Body of pancreas (tissue), 4 donors: ENCODE results near the gene OR2A12. TPM values are rescaled to one million over a fixed set of nuclear protein-coding genes. Genes with fewer than 3 reads are reported as not detected.

ENCODE experiments used
- ATAC-seq: fragments of 150-250 bp; one replicate; pipeline ENCODE4 v1.9.1; 2016
- DNase-seq, 4 donors: peaks; one replicate each; pipeline ENCODE4 v3.0.0-alpha.2; 2019
- H3K27ac ChIP-seq, 4 donors: fragments of 200-600 bp; sonication (generic); 1 replicate in 3 of 4; 2 replicates in 1 of 4; pipeline versions ENCODE4 v1.5.1 to v1.6.1; 2016 to 2019; ENCODE audit warnings: mild to moderate bottlenecking in 1 of 4, mixed read lengths in 1 of 4, moderate library complexity in 1 of 4
- H3K27me3 ChIP-seq, 2 donors: fragments of 200-600 bp; sonication (generic); one replicate each; pipeline ENCODE4 v1.6.0; 2016; ENCODE audit warnings: mild to moderate bottlenecking in 1 of 2
- H3K36me3 ChIP-seq, 2 donors: fragments of 200-600 bp; sonication (generic); replicated peaks in 1 of 2; 2 replicates each; pipeline ENCODE4 v1.5.1; 2016; ENCODE audit warnings: low read depth in 2 of 2; ENCODE audit not compliant: insufficient read depth in 1 of 2
- H3K4me1 ChIP-seq: fragments of 200-600 bp; sonication (generic); one replicate; pipeline ENCODE4 v1.6.0; 2016
- H3K4me3 ChIP-seq, 2 donors: fragments of 200-600 bp; sonication (generic); 1 replicate in 1 of 2; 2 replicates in 1 of 2; pipeline ENCODE4 v1.5.1; 2016 to 2019
- H3K9me3 ChIP-seq, 3 donors: fragments of 200-600 bp; sonication (generic); 1 replicate in 2 of 3; 2 replicates in 1 of 3; pipeline ENCODE4 v1.5.1; 2016
- POLR2A ChIP-seq, 3 donors: fragments of 450-650 bp; IDR thresholded peaks; one replicate each; pipeline ENCODE4 v1.6.1; 2016; ENCODE audit warnings: antibody characterized with exemption in 3 of 3, mild to moderate bottlenecking in 2 of 3
- WGBS, 2 donors: methylation state at CpG; one replicate each; pipeline ENCODE4 v1.1.5; 2017; 5-methylcytosine and 5-hydroxymethylcytosine counted together
- intact Hi-C: fragments of 100-400 bp; cut with DNase I; formaldehyde crosslinking; loops from one replicate; pipeline ENCODE4 v1.15.1; 2023
- total RNA-seq, 2 donors: library from RNA; depleted of rRNA; stranded (reverse); fragments of >200 nt; gene quantifications; one replicate each; pipeline ENCODE4 v1.1.0, GENCODE V29; 2016
- TF ChIP-seq, protein P1 (sequence below), 7 experiments: fragments of 450-650 bp in 4 of 7; fragments of 200-600 bp in 3 of 7; sonication (generic) in 3 of 7; IDR thresholded peaks; one replicate each; pipeline ENCODE4 v1.5.1; 2016 to 2019; ENCODE audit warnings: antibody characterized with exemption in 7 of 7

Gene OR2A12
- total RNA-seq, 2 donors from 2014 or later: not detected

DNA sequence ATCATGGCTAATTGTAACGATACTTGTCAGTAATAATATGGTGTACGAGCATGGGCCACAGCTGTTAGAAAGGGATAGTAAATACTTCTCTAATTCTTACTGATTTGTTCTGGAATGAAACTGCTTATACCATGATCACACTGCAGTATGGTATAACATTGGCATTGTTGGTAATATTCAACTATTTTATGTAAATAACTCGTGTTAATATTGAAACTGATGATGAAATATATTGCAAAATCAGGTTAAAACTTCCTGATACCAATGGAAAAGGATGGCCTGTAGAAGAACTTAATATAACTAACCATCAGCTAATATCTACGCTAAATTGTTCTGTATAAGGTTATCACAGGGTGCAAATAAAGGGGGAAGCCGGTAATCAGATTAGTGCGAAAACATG is 47.2 kb downstream of the OR2A12 start:
- no peaks in the 10 kb centered on the region for H3K4me1 ChIP-seq
- no peak overlapping the region for H3K4me3 ChIP-seq
- intact Hi-C loops: no loop called here
- ATAC-seq (no peak), DNase-seq (no peak)
- no peaks in the 10 kb centered on the region for H3K9me3 ChIP-seq
- no peaks in the 10 kb centered on the region for H3K36me3 ChIP-seq
- H3K27ac ChIP-seq: no peak overlapping the region
- TF ChIP-seq, protein P1, sequence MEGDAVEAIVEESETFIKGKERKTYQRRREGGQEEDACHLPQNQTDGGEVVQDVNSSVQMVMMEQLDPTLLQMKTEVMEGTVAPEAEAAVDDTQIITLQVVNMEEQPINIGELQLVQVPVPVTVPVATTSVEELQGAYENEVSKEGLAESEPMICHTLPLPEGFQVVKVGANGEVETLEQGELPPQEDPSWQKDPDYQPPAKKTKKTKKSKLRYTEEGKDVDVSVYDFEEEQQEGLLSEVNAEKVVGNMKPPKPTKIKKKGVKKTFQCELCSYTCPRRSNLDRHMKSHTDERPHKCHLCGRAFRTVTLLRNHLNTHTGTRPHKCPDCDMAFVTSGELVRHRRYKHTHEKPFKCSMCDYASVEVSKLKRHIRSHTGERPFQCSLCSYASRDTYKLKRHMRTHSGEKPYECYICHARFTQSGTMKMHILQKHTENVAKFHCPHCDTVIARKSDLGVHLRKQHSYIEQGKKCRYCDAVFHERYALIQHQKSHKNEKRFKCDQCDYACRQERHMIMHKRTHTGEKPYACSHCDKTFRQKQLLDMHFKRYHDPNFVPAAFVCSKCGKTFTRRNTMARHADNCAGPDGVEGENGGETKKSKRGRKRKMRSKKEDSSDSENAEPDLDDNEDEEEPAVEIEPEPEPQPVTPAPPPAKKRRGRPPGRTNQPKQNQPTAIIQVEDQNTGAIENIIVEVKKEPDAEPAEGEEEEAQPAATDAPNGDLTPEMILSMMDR (IDR thresholded peaks at IDR 0.05): no peak
- TF ChIP-seq POLR2A (IDR thresholded peaks at IDR 0.05): no peak
- no peaks in the 10 kb centered on the region for H3K27me3 ChIP-seq
- 78 to 91% methylated on average over 6 of the region's 6 CpGs for WGBS, 2 donors

DNA sequence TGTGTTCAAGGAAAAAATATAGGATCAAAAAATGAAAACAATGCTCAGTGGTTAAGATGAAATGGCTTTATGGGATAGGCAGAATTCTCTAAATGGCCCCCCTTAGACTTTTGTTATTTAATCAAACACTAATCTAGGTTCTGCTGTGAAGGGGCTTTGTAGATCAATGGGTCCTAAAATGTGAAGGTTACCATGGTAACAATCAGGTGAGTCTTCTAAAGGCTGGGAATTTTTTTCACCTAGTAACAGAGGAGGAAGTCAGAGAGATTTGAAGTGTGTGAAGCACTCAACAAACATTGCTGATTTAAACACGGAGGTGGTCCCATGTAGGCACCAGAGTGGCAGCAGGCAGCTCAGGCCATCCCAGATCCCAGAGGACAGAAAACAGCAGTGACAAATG is 48.0 kb downstream of the OR2A12 start:
- TF ChIP-seq, protein P1 (IDR thresholded peaks at IDR 0.05): no peak
- no peak for TF ChIP-seq POLR2A (IDR thresholded peaks at IDR 0.05)
- no peaks in the 10 kb centered on the region for H3K36me3 ChIP-seq
- no peak for ATAC-seq
- DNase-seq: no peak
- no peaks in the 10 kb centered on the region for H3K27me3 ChIP-seq
- WGBS, 2 donors: 55 to 56% methylated on average over 1 of the region's 1 CpG
- H3K4me3 ChIP-seq: no peak overlapping the region
- no peaks in the 10 kb centered on the region for H3K9me3 ChIP-seq
- H3K4me1 ChIP-seq: no peaks in the 10 kb centered on the region
- intact Hi-C loops: no loop called here
- no peak overlapping the region for H3K27ac ChIP-seq

DNA sequence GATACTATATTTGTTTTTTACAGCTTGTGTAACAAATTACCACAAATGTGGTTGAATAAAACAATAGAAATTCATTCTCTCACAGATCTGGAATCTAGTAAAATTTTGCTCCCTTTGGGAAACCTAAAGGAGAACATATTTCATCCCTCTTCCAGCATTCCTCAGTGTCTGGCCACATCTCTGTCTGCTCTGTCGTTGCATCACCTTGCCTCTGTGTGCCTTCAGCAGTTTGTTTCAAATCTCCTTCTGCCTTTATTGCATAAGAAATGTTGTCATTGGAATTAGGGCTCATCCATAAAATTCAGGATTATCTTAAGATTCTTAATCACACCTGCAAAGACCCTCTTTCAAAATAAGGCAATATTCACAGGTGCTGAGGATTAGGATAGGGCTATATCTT is 51.4 kb downstream of the OR2A12 start:
- no peak overlapping the region for H3K4me3 ChIP-seq
- WGBS, 2 donors: 68 to 70% methylated on average over 1 of the region's 1 CpG
- intact Hi-C loops: no loop called here
- H3K27ac ChIP-seq: no peak overlapping the region
- H3K4me1 ChIP-seq: no peaks in the 10 kb centered on the region
- no peaks in the 10 kb centered on the region for H3K9me3 ChIP-seq
- DNase-seq (no peak), ATAC-seq (no peak)
- H3K36me3 ChIP-seq: no peaks in the 10 kb centered on the region
- no peaks in the 10 kb centered on the region for H3K27me3 ChIP-seq
- TF ChIP-seq POLR2A (IDR thresholded peaks at IDR 0.05): no peak
- TF ChIP-seq, protein P1 (IDR thresholded peaks at IDR 0.05): no peak

DNA sequence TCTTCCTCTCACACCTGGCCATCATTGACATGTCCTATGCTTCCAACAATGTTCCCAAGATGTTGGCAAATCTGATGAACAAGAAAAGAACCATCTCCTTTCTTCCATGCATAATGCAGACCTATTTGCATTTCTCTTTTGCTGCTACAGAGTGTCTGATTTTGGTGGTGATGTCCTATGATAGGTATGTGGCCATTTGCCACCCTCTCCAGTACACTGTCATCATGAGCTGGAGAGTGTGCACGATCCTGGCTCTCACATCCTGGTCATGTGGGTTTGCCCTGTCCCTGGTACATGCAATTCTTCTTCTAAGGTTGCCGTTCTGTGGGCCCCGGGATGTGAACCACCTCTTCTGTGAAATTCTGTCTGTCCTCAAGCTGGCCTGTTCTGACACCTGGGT is 56.1 kb downstream of the OR2A12 start:
- TF ChIP-seq POLR2A (IDR thresholded peaks at IDR 0.05): no peak
- TF ChIP-seq, protein P1 (IDR thresholded peaks at IDR 0.05): no peak
- H3K27ac ChIP-seq: no peak overlapping the region
- H3K4me1 ChIP-seq: no peaks in the 10 kb centered on the region
- no peaks in the 10 kb centered on the region for H3K36me3 ChIP-seq
- H3K9me3 ChIP-seq: peaks cover 0 to 7% (median 0%) of the 10 kb centered on the region in 3 donors
- ATAC-seq (no peak), DNase-seq (no peak)
- H3K27me3 ChIP-seq: no peaks in the 10 kb centered on the region
- 81 to 90% methylated on average over 3 of the region's 3 CpGs for WGBS, 2 donors
- intact Hi-C loops: no loop called here
- H3K4me3 ChIP-seq: no peak overlapping the region

DNA sequence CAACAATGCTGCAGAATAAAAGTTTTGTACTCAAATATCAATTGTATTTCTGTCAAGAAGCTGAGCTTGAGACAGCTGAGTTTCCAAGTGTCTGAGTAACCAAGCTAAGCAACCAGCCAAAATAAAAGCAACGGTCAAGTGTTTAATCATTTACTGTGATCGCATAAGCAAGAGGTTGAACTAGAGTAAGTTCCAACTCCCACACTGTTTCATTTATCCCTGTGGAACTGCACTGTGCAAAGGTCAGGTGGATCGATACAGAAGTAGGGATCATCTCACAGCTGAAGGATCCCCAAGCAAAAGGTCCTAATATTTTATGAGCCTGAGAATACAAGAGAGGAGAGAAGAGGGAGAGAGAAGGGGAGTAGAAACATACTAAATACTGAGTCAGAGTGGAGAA is 58.3 kb downstream of the OR2A12 start:
- Histone ChIP-seq H3K4me1 (no peaks in the 10 kb centered on the region), H3K27me3 (no peaks in the 10 kb centered on the region), H3K4me3 (no peak overlapping the region), H3K27ac (no peak overlapping the region), H3K9me3 (peaks cover 0 to 17% (median 0%) of the 10 kb centered on the region in 3 donors), H3K36me3 (no peaks in the 10 kb centered on the region)
- intact Hi-C loops: no loop called here
- WGBS, 2 donors: 83 to 94% methylated on average over 3 of the region's 3 CpGs
- TF ChIP-seq POLR2A (IDR thresholded peaks at IDR 0.05): no peak
- TF ChIP-seq, protein P1 (IDR thresholded peaks at IDR 0.05): no peak
- no peak for DNase-seq
- ATAC-seq: no peak
